GM12872 (cell line): Measurements from ENCODE around the gene TRAF3.

Source experiments
- CTCF ChIP-seq: IDR thresholded peaks from 3 replicates; pipeline ENCODE4 v1.5.1; 2011; ENCODE audit warnings: low read depth, mild to moderate bottlenecking, low read length, moderate library complexity; ENCODE audit not compliant: insufficient read depth

The TRAF3 gene

GRCh38 chr14:102891556-102891955, 114.3 kb downstream of the TRAF3 start:
- TF ChIP-seq CTCF = no peak

- TF ChIP-seq CTCF = no peak
Measured at GRCh38 chr14:102892651-102893050, 115.4 kb downstream of the TRAF3 start.

GRCh38 chr14:102893452-102893851, 116.2 kb downstream of the TRAF3 start:
- TF ChIP-seq CTCF = no peak

- no peak for TF ChIP-seq CTCF
Measured at GRCh38 chr14:102897299-102898027, 120.2 kb downstream of the TRAF3 start.

GRCh38 chr14:102898298-102898697, 121.0 kb downstream of the TRAF3 start:
- TF ChIP-seq CTCF = no peak

- no peak for TF ChIP-seq CTCF
Measured at GRCh38 chr14:102898776-102899515, 121.7 kb downstream of the TRAF3 start.

- no peak for TF ChIP-seq CTCF
Measured at GRCh38 chr14:102899516-102899900, 122.3 kb downstream of the TRAF3 start.
